ENCODE data around the gene METTL9.

GRCh38 chr16:21641916-21642315 is 42.5 kb downstream of the METTL9 start:
- TF ChIP-seq CTCF (conservative IDR thresholded peaks at IDR 0.05; ENCODE audit: low read length) (no peak), EZH2phosphoT487 (IDR thresholded peaks at IDR 0.05; ENCODE audit: borderline replicate concordance) (no peak)

All from Loucy (cell line).